Ovary (tissue), 9 donors: ENCODE data around the gene ALK. TPM values are rescaled to one million over a fixed set of nuclear protein-coding genes. Genes with fewer than 3 reads are reported as not detected.
"Not testable (repeated sequence)": the region's sequence is repeated elsewhere in the genome, so short reads cannot be mapped to it uniquely, and the experiment has no call there.

Experiments
- DNase-seq, 5 donors: peaks; one replicate each; pipeline ENCODE4 v3.0.0-alpha.2; 2019 to 2020
- H3K27ac ChIP-seq, 2 donors: fragments of 200-600 bp; one replicate each; pipeline versions ENCODE4 v1.5.1 to v1.8.0; 2019 to 2022
- H3K27me3 ChIP-seq: fragments of 200-600 bp; one replicate; pipeline ENCODE4 v1.8.0; 2022
- H3K36me3 ChIP-seq: fragments of 200-600 bp; sonication (generic); one replicate; pipeline ENCODE4 v1.5.1; 2019
- H3K4me1 ChIP-seq: one replicate; pipeline ENCODE4 v1.8.1; 2013; ENCODE audit warnings: mild to moderate bottlenecking, moderate library complexity; ENCODE audit not compliant: insufficient read depth
- H3K4me3 ChIP-seq: fragments of 200-600 bp; sonication (generic); one replicate; pipeline ENCODE4 v1.5.1; 2017
- H3K9me3 ChIP-seq, 2 donors: fragments of 200-600 bp in 1 of 2; sonication (generic) in 1 of 2; one replicate each; pipeline versions ENCODE4 v1.5.1 to v1.8.1; 2013 to 2019; ENCODE audit warnings: mild to moderate bottlenecking in 1 of 2, moderate library complexity in 1 of 2
- CTCF ChIP-seq, 3 donors: fragments of 450-650 bp in 2 of 3; fragments of 200-600 bp in 1 of 3; IDR thresholded peaks; one replicate each; pipeline versions ENCODE4 v1.5.1 to v1.8.0; 2016 to 2022; ENCODE audit warnings: antibody characterized with exemption in 3 of 3, mild to moderate bottlenecking in 1 of 3
- EP300 ChIP-seq: sonication (generic); formaldehyde crosslinking; IDR thresholded peaks from one replicate; pipeline ENCODE4 v1.6.1; 2017; ENCODE audit warnings: antibody characterized with exemption
- POLR2A ChIP-seq: fragments of 450-650 bp; IDR thresholded peaks from one replicate; pipeline ENCODE4 v1.6.1; 2017; ENCODE audit warnings: antibody characterized with exemption, mild to moderate bottlenecking, moderate library complexity
- WGBS, 3 donors: extraction: QIAGEN DNeasy Blood & Tissue Kit in 1 of 3; methylation state at CpG; one replicate each; pipeline versions ENCODE4 v1.1.5 to v1.1.7; 2013 to 2017; 5-methylcytosine and 5-hydroxymethylcytosine counted together
- intact Hi-C, 4 donors: fragments of 100-400 bp; cut with DNase I; formaldehyde crosslinking; loops; one replicate each; pipeline versions ENCODE4 v1.11.0 to v1.15.1; 2022 to 2023
- polyA plus RNA-seq, 2 donors: library from polyadenylated mRNA; stranded (reverse); fragments of 200-250 nt in 1 of 2; fragments of 350-450 nt in 1 of 2; fragmentation: Illumina TruSeq in 1 of 2; extraction: RNeasy Lipid Tissue Mini Kit (QIAGEN cat#74804) in 1 of 2; gene quantifications; one replicate each; pipeline ENCODE4 v1.2.3, GENCODE V29; 2013 to 2014
- total RNA-seq, 7 donors: library from RNA; depleted of rRNA in 2 of 7; stranded (reverse); fragments of >200 nt in 2 of 7; fragmentation: NEBNext Ultra II Directional in 3 of 7; extraction: Animal tissue kit (Norgen Biotek cat#: 25700) in 3 of 7; gene quantifications; one replicate each; pipeline versions ENCODE4 v1.1.0 to v1.2.4, GENCODE V29; 2016 to 2023
- donor health status: DM: no; HTN: no; CAD: no; lungs with moderate emphysema.
- donor health status: DM: no; HTN: no; CAD: no.
- donor health status: Bipolar disorder and iron deficiency.
- donor health status: DM: yes; HTN: yes; CAD: no.
- donor health status: DM: no; HTN: no; CAD: no.
- donor health status: DM: yes; HTN: yes; CAD: no.

ALK gene
- total and polyA plus RNA-seq, 9 donors = 0.05 to 1.7 (median 0.23) TPM; not detected in 1

GRCh38 chr2:29755829-29756228, 165.6 kb downstream of the ALK start:
- intact Hi-C loops = no loop called here
- no peak for TF ChIP-seq EP300
- TF ChIP-seq CTCF (IDR thresholded peaks at IDR 0.05) = no peak
- no peak for TF ChIP-seq POLR2A
- 85 to 90% (median 88%) methylated on average over 5 of the region's 5 CpGs for WGBS, 3 donors
- no peaks in the 10 kb centered on the region for H3K27me3 ChIP-seq
- H3K4me3 ChIP-seq = no peak overlapping the region
- no peaks in the 10 kb centered on the region for H3K9me3 ChIP-seq
- no peak for DNase-seq
- H3K4me1 ChIP-seq = peaks cover 1% of the 10 kb centered on the region
- no peak overlapping the region for H3K27ac ChIP-seq
- no peaks in the 10 kb centered on the region for H3K36me3 ChIP-seq

GRCh38 chr2:29755233-29755632, 166.2 kb downstream of the ALK start:
- Histone ChIP-seq H3K36me3 (no peaks in the 10 kb centered on the region), H3K27ac (no peak overlapping the region), H3K27me3 (no peaks in the 10 kb centered on the region), H3K9me3 (no peaks in the 10 kb centered on the region), H3K4me1 (no peaks in the 10 kb centered on the region), H3K4me3 (no peak overlapping the region)
- 91 to 93% (median 93%) methylated on average over 7 of the region's 7 CpGs for WGBS, 3 donors
- no peak for TF ChIP-seq POLR2A
- TF ChIP-seq EP300 = no peak
- TF ChIP-seq CTCF (IDR thresholded peaks at IDR 0.05) = no peak
- no peak for DNase-seq
- intact Hi-C loops = no loop called here

GRCh38 chr2:29753671-29754444, 167.5 kb downstream of the ALK start:
- intact Hi-C loops = no loop called here
- DNase-seq = no peak
- Histone ChIP-seq H3K4me1 (no peaks in the 10 kb centered on the region), H3K36me3 (no peaks in the 10 kb centered on the region), H3K27me3 (no peaks in the 10 kb centered on the region), H3K9me3 (no peaks in the 10 kb centered on the region), H3K4me3 (no peak overlapping the region), H3K27ac (no peak overlapping the region)
- 12 to 23% (median 17%) methylated on average over 8 of the region's 8 CpGs for WGBS, 3 donors
- TF ChIP-seq EP300 (no peak), CTCF (IDR thresholded peaks at IDR 0.05) (no peak), POLR2A (no peak)

- no peak for TF ChIP-seq CTCF (IDR thresholded peaks at IDR 0.05)
- TF ChIP-seq EP300 = no peak
- TF ChIP-seq POLR2A = no peak
- WGBS, 3 donors = 95% methylated on average over 6 of the region's 6 CpGs
- H3K36me3 ChIP-seq = no peaks in the 10 kb centered on the region
- DNase-seq = no peak
- H3K27me3 ChIP-seq = no peaks in the 10 kb centered on the region
- intact Hi-C loops = no loop called here
- H3K4me3 ChIP-seq = no peak overlapping the region
- no peaks in the 10 kb centered on the region for H3K4me1 ChIP-seq
- H3K27ac ChIP-seq = no peak overlapping the region
- no peaks in the 10 kb centered on the region for H3K9me3 ChIP-seq
Observed at GRCh38 chr2:29751390-29751789, 170.0 kb downstream of the ALK start.

- H3K4me1 ChIP-seq, intact Hi-C loops, H3K4me3 ChIP-seq, H3K36me3 ChIP-seq, H3K9me3 ChIP-seq, H3K27ac ChIP-seq, H3K27me3 ChIP-seq, DNase-seq: not testable (repeated sequence)
- 93 to 98% (median 98%) methylated on average over 3 of the region's 3 CpGs for WGBS, 3 donors
Observed at GRCh38 chr2:29750463-29750862, 170.9 kb downstream of the ALK start.
